ENCODE data around the gene LRRK1. TPM values are rescaled to one million over a fixed set of nuclear protein-coding genes. Genes with fewer than 3 reads are reported as not detected.

LRRK1 gene
- total and polyA plus RNA-seq, 8 donors: 4.3 to 19.4 (median 11.1) TPM

DNA sequence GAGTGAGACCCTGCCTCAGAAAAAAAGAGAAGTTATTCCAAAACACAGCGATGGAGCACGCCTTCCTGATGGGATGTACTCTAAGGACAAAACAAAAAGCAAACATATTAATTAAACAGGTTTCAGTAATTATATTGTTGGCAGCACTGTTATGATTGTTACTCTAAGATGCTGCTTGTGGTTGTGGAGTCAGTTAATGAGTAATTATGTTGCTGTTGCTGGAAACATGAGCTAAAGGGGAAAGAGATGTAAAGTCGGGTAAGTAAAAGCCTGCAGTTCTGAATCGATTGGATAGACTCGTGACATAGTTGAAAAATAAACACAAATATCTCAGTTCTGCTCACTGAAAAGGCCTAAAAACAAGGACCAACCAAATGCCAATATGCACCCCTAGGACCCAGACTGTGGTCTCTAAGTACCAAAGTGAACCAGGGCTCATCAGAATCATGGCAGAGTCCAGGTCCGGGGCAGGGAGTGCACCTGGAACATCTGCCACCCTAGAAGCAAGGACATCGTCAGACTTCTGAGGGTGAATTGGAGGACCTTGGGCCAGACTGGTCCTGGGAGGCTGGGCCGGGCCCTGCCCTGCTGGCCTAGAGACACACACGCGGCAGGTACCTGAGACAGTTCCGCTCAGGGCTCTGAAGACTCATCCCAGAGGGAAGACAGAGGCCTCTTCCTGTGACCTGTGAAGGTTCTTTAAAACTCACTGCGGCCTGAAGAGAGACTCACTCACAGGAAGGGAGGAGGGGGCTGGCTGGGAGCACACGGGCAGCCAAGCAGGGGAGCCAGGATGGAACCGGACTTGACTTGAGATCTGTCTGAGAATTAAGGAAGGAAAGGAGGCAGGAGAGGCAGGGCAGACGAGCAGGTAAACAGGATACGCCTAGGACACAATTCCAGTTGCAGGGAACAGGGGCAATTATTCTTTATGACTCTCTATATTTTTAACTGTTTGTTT lies 140.5 kb downstream of the LRRK1 start:
- ATAC-seq: no peak
- Histone ChIP-seq H3K4me1 (no peaks in the 10 kb centered on the region), H3K36me3 (peaks cover 0 to 34% (median 0%) of the 10 kb centered on the region in 3 donors), H3K4me3 (no peak overlapping the region), H3K27me3 (no peaks in the 10 kb centered on the region), H3K9me3 (no peaks in the 10 kb centered on the region), H3K27ac (no peak overlapping the region)
- TF ChIP-seq, protein P1, sequence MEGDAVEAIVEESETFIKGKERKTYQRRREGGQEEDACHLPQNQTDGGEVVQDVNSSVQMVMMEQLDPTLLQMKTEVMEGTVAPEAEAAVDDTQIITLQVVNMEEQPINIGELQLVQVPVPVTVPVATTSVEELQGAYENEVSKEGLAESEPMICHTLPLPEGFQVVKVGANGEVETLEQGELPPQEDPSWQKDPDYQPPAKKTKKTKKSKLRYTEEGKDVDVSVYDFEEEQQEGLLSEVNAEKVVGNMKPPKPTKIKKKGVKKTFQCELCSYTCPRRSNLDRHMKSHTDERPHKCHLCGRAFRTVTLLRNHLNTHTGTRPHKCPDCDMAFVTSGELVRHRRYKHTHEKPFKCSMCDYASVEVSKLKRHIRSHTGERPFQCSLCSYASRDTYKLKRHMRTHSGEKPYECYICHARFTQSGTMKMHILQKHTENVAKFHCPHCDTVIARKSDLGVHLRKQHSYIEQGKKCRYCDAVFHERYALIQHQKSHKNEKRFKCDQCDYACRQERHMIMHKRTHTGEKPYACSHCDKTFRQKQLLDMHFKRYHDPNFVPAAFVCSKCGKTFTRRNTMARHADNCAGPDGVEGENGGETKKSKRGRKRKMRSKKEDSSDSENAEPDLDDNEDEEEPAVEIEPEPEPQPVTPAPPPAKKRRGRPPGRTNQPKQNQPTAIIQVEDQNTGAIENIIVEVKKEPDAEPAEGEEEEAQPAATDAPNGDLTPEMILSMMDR (IDR thresholded peaks at IDR 0.05): no peak
- no peak for FAIRE-seq
- WGBS, 2 donors: 82 to 85% methylated on average over 16 of the region's 16 CpGs
- no peak for DNase-seq
- intact Hi-C loops (cut with DNase I): no loop called here

DNA sequence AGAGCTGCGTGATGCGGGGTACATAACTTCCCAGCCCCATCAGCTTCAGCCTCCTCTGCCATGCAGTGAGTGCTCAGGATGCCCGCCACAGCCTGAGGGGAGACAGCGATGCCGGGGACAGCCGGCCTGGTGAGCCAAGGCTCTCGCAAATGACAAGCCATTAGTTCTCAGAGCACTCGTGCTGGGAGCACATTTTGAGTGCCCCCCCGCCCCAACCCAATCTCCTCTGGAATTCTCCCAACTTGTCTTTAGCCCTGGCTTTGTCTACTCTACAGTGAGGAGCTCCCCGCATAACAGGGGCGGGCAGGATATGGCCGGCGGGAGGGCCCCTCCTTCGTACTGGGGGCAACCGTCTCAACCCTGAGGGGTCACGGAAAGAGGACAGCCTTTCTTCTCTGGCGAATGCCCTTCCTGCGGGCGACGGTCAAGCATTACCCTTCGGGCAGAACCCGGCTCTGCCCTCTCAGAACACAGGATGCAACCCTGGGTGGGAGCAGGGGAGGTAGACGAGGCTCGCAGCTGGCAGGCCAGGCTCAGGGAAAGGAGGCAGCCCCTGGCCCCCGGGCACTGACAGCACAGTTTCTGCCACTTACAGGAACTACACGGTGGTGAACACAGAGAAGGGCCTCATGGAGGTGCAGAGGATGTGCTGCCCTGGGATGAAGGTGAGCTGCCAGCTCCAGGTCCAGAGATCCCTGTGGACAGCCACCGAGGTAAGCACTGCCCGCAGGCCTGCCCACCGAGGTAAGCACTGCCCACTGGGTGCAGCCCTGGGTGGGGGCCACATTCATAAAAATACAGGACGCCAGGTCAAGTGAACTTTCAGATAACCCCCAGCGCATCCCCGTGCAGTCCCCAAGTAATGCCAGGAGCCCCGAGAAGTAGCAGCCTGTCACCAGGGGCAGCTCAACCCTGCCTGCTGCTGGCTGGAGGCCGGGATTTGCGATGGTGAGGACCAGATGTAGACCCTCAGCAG lies 141.7 kb downstream of the LRRK1 start:
- Histone ChIP-seq H3K4me1 (no peaks in the 10 kb centered on the region), H3K4me3 (no peak overlapping the region), H3K27me3 (no peaks in the 10 kb centered on the region), H3K36me3 (peaks cover 0 to 29% (median 0%) of the 10 kb centered on the region in 3 donors), H3K27ac (no peak overlapping the region), H3K9me3 (no peaks in the 10 kb centered on the region)
- FAIRE-seq (no peak), ATAC-seq (no peak), DNase-seq (no peak)
- TF ChIP-seq, protein P1 (IDR thresholded peaks at IDR 0.05): no peak
- 90 to 93% methylated on average over 34 to 35 of the region's 35 CpGs for WGBS, 2 donors
- intact Hi-C loops (cut with DNase I): no loop called here

DNA sequence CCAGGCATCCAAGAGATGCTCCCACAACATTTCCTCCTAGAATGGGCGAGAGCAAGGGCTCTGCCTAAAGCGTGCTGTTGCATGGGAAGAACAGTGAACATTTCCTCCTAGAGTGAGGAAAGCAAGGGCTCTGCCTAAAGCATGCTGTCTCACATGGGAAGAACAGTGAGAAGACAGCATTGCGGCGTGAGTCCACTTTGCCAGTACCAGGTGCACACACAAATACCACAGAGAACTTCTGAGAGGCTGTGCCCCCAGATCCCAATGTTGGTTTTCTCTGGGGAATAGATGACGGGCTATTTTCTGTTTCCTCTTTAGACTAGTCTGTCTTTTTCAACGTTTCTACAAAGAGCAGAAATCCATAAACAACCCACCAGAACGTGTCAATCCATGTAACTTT lies 142.9 kb downstream of the LRRK1 start:
- no peak for ATAC-seq
- Histone ChIP-seq H3K27me3 (no peaks in the 10 kb centered on the region), H3K4me1 (no peaks in the 10 kb centered on the region), H3K27ac (no peak overlapping the region), H3K9me3 (no peaks in the 10 kb centered on the region), H3K4me3 (no peak overlapping the region), H3K36me3 (peaks cover 0 to 28% (median 0%) of the 10 kb centered on the region in 3 donors)
- 73 to 79% methylated on average over 7 of the region's 7 CpGs for WGBS, 2 donors
- FAIRE-seq: no peak
- intact Hi-C loops (cut with DNase I): no loop called here
- TF ChIP-seq, protein P1 (IDR thresholded peaks at IDR 0.05): no peak
- DNase-seq: no peak

DNA sequence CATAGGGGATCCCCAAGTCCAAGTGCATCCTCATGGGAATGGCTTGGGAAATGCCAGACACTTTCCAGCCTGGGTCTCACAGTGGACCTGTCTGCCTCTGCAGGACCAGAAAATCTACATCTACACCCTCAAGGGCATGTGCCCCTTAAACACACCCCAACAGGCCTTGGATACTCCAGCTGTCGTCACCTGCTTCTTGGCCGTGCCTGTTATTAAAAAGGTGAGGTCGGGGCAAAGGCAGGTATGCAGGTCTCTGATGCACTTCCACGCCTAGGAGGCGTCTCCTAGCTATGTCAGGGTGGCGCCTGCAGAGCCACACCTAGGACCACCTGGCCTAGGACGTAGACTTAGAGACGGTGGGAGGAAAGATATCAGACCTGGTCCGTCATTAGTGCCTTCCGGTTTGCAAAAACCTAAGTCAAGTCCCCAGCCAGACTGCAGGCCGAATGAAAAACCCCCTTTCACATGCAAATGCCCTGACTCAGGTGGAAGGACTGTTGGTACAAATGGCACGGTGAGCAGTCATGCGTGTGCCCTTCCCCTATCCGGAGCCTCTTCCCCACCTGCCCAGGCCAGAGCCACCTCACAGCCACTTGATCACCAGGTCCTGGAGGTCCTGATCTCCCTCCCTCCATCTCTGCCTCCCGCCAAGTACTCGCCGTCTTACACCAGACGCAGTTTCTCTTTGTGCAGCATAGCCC lies 143.5 kb downstream of the LRRK1 start:
- intact Hi-C loops (cut with DNase I): no loop called here
- DNase-seq: no peak
- H3K4me1 ChIP-seq: no peaks in the 10 kb centered on the region
- ATAC-seq: no peak
- no peak for FAIRE-seq
- H3K27me3 ChIP-seq: no peaks in the 10 kb centered on the region
- 92% methylated on average over 18 of the region's 18 CpGs for WGBS, 2 donors
- TF ChIP-seq, protein P1 (IDR thresholded peaks at IDR 0.05): no peak
- peaks cover 0 to 27% (median 0%) of the 10 kb centered on the region in 3 donors for H3K36me3 ChIP-seq
- H3K27ac ChIP-seq: no peak overlapping the region
- no peak overlapping the region for H3K4me3 ChIP-seq
- H3K9me3 ChIP-seq: no peaks in the 10 kb centered on the region
